ENCODE results near the gene CCBE1. TPM values are rescaled to one million over a fixed set of nuclear protein-coding genes. Genes with fewer than 3 reads are reported as not detected.
A peak's percentile ranks its signal among the peaks of the same experiment; 100 is the strongest.

The CCBE1 gene
- total and polyA plus RNA-seq, 7 donors = 0.01 to 0.77 (median 0.14) TPM; not detected in 1

DNA sequence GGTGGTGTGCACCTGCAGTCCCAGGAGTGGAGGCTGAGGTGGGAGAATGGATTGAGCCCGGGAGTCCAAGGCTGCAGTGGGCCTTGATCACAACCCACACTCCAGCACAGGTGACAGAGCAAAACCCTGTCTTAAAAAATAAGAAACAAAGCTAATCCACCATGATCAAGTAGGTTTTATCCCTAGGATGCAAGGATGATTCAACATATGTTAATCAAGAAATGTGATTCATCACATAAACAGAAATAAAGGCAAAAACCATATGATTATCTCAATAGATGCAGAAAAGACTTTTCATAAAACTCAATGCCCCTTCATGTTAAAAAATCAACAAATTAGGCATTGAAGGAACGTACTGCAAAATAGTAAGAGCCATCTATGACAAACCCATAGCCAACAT is 58.1 kb downstream of the CCBE1 start:
- intact Hi-C loops (cut with DNase I) = loop anchor here in 1 of 2 donors (10.0 kb wide), 1 partner anchor 186 kb away; no protein-coding TSS in a partner anchor

DNA sequence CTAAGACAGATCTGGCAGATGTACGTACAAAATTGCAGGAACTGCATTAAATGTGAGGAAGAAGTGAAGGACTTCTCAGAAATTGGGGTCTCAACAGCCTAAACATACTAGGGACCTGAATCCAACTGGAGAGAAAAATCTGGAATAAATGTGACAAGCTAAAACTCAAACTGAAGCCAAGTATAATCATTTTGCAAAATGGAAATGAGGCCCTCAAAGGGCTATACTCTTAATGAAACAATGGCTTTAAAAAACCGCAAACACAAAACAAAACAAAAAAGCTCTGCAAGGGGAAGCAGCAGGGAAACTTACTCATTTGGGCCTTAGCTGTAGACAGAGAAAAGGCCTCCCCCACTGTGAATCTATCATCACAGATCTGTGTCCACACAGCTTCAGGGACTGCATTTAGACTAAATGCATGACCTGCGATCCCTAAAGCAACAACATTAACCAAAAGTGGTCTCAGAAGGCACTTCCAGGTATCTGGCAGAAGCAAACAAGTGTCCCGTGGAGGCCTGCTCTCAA is 63.2 kb downstream of the CCBE1 start:
- Histone ChIP-seq H3K9me3 (no peaks in the 10 kb centered on the region), H3K36me3 (ENCODE audit: insufficient read depth in 1 of 2, low read depth in 1 of 2) (no peaks in the 10 kb centered on the region), H3K4me3 (no peak overlapping the region), H3K27ac (no peak overlapping the region), H3K4me1 (no peaks in the 10 kb centered on the region), H3K27me3 (ENCODE audit: insufficient read depth in 3 of 3, low read length in 2 of 3) (peaks cover 0 to 3% (median 2%) of the 10 kb centered on the region in 3 donors)
- TF ChIP-seq, protein P1, sequence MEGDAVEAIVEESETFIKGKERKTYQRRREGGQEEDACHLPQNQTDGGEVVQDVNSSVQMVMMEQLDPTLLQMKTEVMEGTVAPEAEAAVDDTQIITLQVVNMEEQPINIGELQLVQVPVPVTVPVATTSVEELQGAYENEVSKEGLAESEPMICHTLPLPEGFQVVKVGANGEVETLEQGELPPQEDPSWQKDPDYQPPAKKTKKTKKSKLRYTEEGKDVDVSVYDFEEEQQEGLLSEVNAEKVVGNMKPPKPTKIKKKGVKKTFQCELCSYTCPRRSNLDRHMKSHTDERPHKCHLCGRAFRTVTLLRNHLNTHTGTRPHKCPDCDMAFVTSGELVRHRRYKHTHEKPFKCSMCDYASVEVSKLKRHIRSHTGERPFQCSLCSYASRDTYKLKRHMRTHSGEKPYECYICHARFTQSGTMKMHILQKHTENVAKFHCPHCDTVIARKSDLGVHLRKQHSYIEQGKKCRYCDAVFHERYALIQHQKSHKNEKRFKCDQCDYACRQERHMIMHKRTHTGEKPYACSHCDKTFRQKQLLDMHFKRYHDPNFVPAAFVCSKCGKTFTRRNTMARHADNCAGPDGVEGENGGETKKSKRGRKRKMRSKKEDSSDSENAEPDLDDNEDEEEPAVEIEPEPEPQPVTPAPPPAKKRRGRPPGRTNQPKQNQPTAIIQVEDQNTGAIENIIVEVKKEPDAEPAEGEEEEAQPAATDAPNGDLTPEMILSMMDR (IDR thresholded peaks at IDR 0.05) = no peak
- ATAC-seq = no peak
- intact Hi-C loops (cut with DNase I) = loop anchor here in 1 of 2 donors (10.0 kb wide), 1 partner anchor 191 kb away; no protein-coding TSS in a partner anchor
- no peak for DNase-seq
- WGBS, 3 donors = 76 to 78% (median 77%) methylated on average over 4 of the region's 4 CpGs

More for the DNA sequence above, 58.1 kb downstream of the CCBE1 start:
- Histone ChIP-seq H3K27ac (no peak overlapping the region), H3K4me1 (no peaks in the 10 kb centered on the region), H3K36me3 (ENCODE audit: insufficient read depth in 1 of 2, low read depth in 1 of 2) (no peaks in the 10 kb centered on the region), H3K4me3 (no peak overlapping the region), H3K27me3 (ENCODE audit: insufficient read depth in 3 of 3, low read length in 2 of 3) (peaks cover 0 to 2% (median 2%) of the 10 kb centered on the region in 3 donors), H3K9me3 (no peaks in the 10 kb centered on the region)
- TF ChIP-seq, protein P1 (IDR thresholded peaks at IDR 0.05) = no peak
- 85 to 90% (median 86%) methylated on average over 2 of the region's 2 CpGs for WGBS, 3 donors
- no peak for DNase-seq
- ATAC-seq = no peak

- intact Hi-C loops (cut with DNase I) = loop anchor here in 1 of 2 donors (10.0 kb wide), 1 partner anchor 191 kb away; no protein-coding TSS in a partner anchor
Observed at GRCh38 chr18:59633317-59633716, 63.9 kb downstream of the CCBE1 start.

DNA sequence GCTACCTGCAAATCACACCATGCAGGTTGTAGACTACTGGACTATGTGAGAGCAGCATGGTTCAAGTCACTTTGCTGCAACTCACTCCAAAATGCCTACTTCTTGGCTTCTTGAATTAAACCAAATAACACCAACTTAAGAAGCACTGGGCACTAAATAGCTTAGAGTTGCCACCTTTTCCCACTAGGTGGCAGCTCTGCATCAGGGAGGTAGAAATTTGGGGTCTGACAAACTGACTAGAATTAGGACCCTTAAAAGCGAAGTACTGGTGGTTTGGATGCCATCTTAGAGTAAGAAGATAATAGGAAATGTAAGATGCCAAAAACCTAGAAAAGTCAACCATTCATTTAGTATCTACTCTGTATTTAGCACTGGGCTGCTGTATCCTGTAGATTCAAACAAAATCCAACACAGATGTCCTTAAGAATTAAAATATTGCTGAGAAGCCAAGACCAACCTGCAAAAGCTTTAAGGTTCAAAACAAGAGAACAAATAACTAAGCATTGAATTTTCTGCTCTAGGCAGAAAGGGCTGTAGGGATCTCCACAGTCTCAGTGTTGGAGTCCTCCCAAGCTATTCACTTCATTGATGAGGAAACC is 65.5 kb downstream of the CCBE1 start:
- H3K4me1 ChIP-seq = no peaks in the 10 kb centered on the region
- H3K36me3 ChIP-seq (ENCODE audit: insufficient read depth in 1 of 2, low read depth in 1 of 2) = no peaks in the 10 kb centered on the region
- DNase-seq = no peak
- H3K4me3 ChIP-seq = no peak overlapping the region
- intact Hi-C loops (cut with DNase I) = loop anchor here in 1 of 2 donors (10.0 kb wide), 1 partner anchor 193 kb away; no protein-coding TSS in a partner anchor
- ATAC-seq = no peak
- no peak overlapping the region for H3K27ac ChIP-seq
- peaks cover 0 to 3% (median 0%) of the 10 kb centered on the region in 3 donors for H3K27me3 ChIP-seq (ENCODE audit: insufficient read depth in 3 of 3, low read length in 2 of 3)
- 80 to 90% (median 87%) methylated on average over 1 of the region's 1 CpG for WGBS, 3 donors
- TF ChIP-seq, protein P1 (IDR thresholded peaks at IDR 0.05) = peak; percentile 19
- no peaks in the 10 kb centered on the region for H3K9me3 ChIP-seq

More at GRCh38 chr18:59633317-59633716, 63.9 kb downstream of the CCBE1 start:
- no peak for ATAC-seq
- TF ChIP-seq, protein P1 (IDR thresholded peaks at IDR 0.05) = no peak
- H3K4me3 ChIP-seq = no peak overlapping the region
- H3K4me1 ChIP-seq = no peaks in the 10 kb centered on the region
- WGBS, 3 donors = 48 to 59% (median 56%) methylated on average over 7 of the region's 7 CpGs
- no peak for DNase-seq
- H3K36me3 ChIP-seq (ENCODE audit: insufficient read depth in 1 of 2, low read depth in 1 of 2) = no peaks in the 10 kb centered on the region
- peaks cover 0 to 3% (median 0%) of the 10 kb centered on the region in 3 donors for H3K27me3 ChIP-seq (ENCODE audit: insufficient read depth in 3 of 3, low read length in 2 of 3)
- no peak overlapping the region for H3K27ac ChIP-seq
- no peaks in the 10 kb centered on the region for H3K9me3 ChIP-seq

Measured in psoas muscle (tissue), 8 donors.